ENCODE measurements around the gene TAX1BP3. TPM values are rescaled to one million over a fixed set of nuclear protein-coding genes. Genes with fewer than 3 reads are reported as not detected.

TAX1BP3 gene
- polyA plus RNA-seq, 1 of the 3 experiments (the other 2 are of a cell fraction): 192 TPM

- Histone ChIP-seq H3K9me2 (no peaks in the 10 kb centered on the region), H3K4me2 (no peak overlapping the region), H4K20me1 (ENCODE audit: insufficient read depth) (peaks cover 4% of the 10 kb centered on the region; the same call in 1 of the 2 replicates), H3K4me3 (ENCODE audit: low read depth in 2 of 2, low read length in 1 of 2) (no peak overlapping the region), H3K27ac (ENCODE audit: low read depth in 2 of 2, low read length in 1 of 2) (no peak overlapping the region), H3K79me2 (ENCODE audit: insufficient read depth) (no peaks in the 10 kb centered on the region), H3K27me3 (ENCODE audit: insufficient read depth) (no peaks in the 10 kb centered on the region), H2AFZ (ENCODE audit: low read depth) (no peak overlapping the region), H3K9me3 (no peaks in the 10 kb centered on the region), H3K36me3 (replicated peaks in 1 of 2; ENCODE audit: control insufficient read depth in 1 of 2, insufficient read depth in 2 of 2, low read length in 1 of 2) (peaks cover 0 to 8% of the 10 kb centered on the region in 2 experiments), H3K4me1 (ENCODE audit: control insufficient read depth in 1 of 2, insufficient read depth in 2 of 2, low read depth in 1 of 2, low read length in 1 of 2) (peaks cover 0 to 13% of the 10 kb centered on the region in 2 experiments; a peak in 3 of 4 replicates), H3F3A (replicated peaks; ENCODE audit: insufficient read depth) (peaks cover 12% of the 10 kb centered on the region), H3K9ac (no peak overlapping the region)
- POLR2A ChIA-PET: interaction anchor here (0.6 kb wide), 1 partner anchor 49 kb away, joined by 3 read pairs; no protein-coding TSS in a partner anchor
- 91% methylated on average over 16 of the region's 16 CpGs for WGBS (ENCODE audit: low lambda C conversion rate)
- CTCF ChIA-PET: interaction anchor here (2.2 kb wide), 1 partner anchor 608 kb away, joined by 5 read pairs; no protein-coding TSS in a partner anchor
- DNase-seq: no peak
- TF ChIP-seq TAF1 (IDR thresholded peaks at IDR 0.05; ENCODE audit: borderline replicate concordance, low read depth, low read length) (no peak), ZBTB33 (IDR thresholded peaks at IDR 0.05; ENCODE audit: borderline replicate concordance, low read depth) (no peak), REST (IDR thresholded peaks at IDR 0.05; ENCODE audit: low read depth, low read length) (no peak), GATA2 (CRISPR knock-in tag; IDR thresholded peaks at IDR 0.05) (no peak), FOSL2 (IDR thresholded peaks at IDR 0.05; ENCODE audit: borderline replicate concordance, low read depth) (no peak), JUND (IDR thresholded peaks at IDR 0.05) (no peak), SMC3 (IDR thresholded peaks at IDR 0.05; ENCODE audit: low read depth, low read length) (no peak), YY1 (IDR thresholded peaks at IDR 0.05; ENCODE audit: low read depth) (no peak), RFX5 (IDR thresholded peaks at IDR 0.05; ENCODE audit: low read length) (no peak), IRF3 (IDR thresholded peaks at IDR 0.05; ENCODE audit: low read depth, low read length) (no peak), CTCF (IDR thresholded peaks at IDR 0.05) (no peak)
These were observed 12.0 kb downstream of the TAX1BP3 start for GRCh38 chr17:3656353-3656752.
